Esophagus mucosa (tissue), 1 donor: Measurements from ENCODE around the gene ARMC8. TPM values are rescaled to one million over a fixed set of nuclear protein-coding genes. Genes with fewer than 3 reads are reported as not detected.
A peak's percentile ranks its signal among the peaks of the same experiment; 100 is the strongest.

Experiments
- ATAC-seq: fragments of 200-7000 bp; cut with Tn5 transposase; one replicate; pipeline ENCODE4 v1.9.1; 2020
- total RNA-seq: library from RNA; stranded (reverse); gene quantifications from one replicate; pipeline ENCODE4 v1.2.4, GENCODE V29; 2023
- donor health status: DM: yes; HTN: yes; CAD: no.

Gene ARMC8
- total RNA-seq, 1 donor from 2014 or later: 23.1 TPM

DNA sequence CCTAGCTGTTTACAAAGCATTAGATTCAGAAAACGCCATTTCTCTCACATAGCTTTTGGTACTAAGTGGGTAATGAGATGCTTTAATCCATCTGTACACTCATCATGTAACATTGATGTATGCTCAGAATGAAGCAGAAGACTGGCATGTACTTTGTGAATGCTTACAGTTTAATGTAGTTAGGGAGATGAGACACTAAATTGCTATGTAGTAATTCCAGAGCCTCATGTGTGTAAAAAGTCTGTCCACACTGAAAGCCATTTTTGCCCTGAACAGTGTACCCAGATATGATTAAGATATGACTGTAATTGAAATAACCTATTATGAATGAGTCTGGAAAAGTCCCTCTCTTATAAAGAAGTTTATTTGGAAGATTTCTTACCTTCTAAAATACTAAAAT, 66.5 kb downstream of the ARMC8 start:
- no peak for ATAC-seq

- ATAC-seq: no peak
These were observed 67.1 kb downstream of the ARMC8 start for GRCh38 chr3:138254216-138254615.

DNA sequence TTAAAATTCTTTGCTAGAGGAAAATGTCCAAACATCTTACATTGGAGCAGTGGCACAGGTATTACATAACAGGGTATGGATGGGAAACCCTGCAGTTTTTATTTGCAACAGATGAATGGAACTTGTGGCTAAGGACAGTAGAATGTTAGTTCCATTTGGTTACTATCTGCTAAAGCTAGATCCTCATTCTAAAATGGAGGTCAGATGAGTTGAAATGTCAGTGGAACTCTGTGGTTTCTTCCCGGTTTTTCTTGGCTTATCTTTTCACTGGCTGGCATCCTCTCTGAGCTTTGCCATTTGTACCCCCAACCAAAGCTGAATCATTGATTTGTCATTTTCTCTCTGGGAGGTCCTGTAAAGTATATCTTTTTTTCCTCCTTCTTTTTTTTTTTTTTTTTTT, 68.9 kb downstream of the ARMC8 start:
- ATAC-seq: no peak

DNA sequence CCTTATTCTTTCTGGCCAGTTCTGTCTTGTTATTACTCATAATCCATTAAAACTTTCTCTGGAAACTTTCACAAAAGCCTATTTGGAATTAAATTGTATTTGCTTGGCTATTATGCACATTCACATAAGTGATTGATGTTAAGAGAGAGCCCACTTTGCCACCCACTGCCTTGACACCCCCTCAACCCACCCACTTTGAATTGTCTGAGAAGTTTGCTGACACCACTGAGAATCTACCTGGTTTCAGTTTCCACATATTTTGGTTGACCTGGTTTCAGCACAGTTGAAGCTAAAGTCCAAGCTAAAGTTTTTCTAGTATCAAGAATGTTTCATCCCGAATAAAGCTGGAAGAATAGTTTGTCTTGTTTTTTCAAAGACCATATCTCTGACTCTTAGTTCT, 70.9 kb downstream of the ARMC8 start:
- ATAC-seq: no peak

DNA sequence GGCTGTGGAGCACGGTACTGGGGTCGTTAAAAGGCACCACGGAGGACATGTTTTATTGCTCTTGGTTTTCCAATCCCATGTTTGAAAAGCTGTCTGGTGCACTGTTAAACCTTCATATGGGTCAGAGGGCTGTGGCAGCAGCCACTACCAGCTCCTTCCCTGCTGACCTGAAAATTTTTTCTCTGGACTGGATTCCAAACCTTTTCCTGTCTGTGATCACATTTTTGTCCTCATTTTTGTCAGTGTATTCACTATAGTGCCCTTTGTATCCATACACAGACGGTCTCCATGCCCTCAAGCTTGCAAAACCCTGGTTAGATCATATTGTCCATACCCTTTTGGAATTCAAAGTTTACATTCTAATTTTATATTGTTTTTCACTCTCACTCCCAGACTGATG, 72.0 kb downstream of the ARMC8 start:
- ATAC-seq: no peak

DNA sequence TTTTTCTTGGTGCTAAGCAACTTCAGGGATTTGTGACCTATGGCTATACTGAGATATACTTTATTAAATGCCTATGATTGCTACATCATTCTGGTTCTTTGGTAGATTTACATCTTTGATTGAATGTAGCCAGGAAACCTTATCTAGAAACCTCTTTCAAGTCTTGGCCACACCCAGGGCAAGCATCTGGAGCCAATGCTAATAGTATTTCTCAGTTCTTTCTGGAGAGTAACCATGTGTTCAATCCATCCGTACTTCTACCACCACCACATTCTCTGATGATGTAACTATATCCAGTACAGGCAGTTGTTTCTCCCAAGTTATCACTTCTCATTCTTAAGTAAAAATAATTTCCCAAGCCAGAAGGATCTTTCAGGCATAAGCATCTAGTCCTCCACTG, 73.5 kb downstream of the ARMC8 start:
- no peak for ATAC-seq

- ATAC-seq: no peak
These were observed 76.0 kb downstream of the ARMC8 start for GRCh38 chr3:138263104-138263503.

DNA sequence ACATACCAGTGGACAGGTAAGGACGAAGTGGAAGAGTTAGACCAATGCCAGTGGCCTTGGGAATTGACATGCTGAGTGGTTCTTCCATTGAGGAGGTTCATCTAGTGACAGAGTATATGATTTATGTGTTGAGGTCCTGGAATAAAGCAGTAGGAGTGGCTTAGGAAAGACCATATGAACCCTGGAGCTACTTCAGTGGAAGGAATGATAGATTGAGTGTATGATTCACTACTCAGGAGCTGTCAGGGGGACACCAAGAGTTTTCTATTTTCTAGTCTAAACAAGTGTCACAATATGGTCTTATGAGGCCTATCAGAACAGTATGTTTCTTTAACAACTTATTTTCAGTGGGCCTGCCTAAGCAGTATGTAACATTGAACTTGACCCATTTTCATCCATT, 78.6 kb downstream of the ARMC8 start:
- no peak for ATAC-seq

DNA sequence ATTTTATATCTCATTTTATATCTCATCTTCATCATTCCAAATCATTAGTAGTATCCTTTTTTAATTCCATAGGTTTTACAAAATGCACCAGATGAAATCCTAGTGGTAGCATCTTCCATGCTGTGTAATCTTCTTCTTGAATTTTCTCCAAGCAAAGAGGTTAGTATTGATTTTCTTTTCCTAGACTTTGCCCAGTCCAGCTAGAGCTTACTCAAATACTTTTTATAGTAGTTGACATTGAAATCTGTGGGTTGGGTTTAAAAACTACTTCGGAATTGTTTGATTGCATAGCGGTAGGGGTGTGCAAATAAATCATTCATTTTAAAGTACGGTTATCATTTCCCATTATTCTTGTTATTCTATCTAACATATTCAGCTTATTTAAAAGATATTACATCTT, 80.0 kb downstream of the ARMC8 start:
- ATAC-seq: no peak

DNA sequence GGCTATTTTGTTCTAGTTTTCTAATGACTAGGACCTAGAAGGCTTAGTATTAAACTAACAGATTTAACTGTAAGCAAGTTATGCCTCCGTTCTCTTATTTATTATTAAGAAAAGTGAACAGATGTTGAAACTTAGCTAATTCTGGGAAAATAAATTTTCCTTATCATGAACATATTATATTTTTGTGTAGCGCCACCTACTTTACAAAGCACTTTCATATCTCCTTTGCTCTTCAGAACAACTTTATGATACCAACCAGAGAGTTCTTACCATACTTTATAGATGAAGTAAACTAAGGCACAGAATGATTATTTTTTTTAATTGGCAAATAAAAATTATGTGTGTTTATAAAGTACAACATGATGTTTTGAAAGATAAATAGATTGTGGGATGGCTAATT, 83.1 kb downstream of the ARMC8 start:
- no peak for ATAC-seq

DNA sequence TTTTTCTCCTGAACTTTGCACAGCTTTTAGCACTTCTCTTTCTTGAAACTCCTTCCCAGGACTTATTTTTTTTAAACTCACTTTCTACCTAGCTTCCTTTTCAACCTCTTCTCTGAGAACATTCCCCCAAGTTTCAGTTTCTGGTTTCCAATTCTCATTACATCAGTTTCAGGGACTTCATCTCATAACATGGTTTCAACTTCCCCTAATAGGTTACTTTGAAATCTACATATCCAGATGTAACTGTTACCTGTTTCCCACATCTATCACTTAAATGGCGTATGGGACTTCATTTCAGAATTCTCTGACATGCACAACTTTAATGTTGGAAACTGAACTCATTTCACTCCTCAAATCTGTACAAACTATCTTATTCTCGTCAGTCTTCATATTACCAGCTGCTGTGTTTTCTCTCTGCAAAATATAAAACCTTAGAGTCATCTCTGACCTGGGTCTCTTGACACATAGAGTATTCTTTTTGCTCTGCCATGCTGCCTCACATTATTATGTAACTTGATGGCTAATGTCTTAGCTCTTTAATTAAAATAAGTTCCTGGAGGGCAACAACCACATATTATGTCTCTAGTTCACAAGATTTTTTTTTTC, 84.2 kb downstream of the ARMC8 start:
- no peak for ATAC-seq

DNA sequence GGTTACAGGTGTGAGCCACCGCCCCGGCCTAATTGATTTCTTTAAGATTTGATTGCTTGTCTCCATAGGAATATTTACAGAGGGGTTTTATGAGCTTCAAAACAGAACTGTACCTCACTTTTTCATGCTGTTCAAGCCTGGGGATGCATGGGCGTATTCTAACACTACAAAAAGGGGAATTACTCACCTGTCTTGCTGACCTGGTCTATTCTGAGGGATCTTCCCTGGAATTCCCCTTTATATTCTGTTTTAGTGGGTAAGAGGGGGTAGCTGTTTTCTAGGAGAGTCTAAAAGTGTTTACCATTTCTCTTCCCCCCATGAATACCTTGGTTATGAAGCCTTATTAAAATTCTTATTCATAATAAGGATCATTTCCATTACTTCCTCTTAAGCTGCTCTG, 94.5 kb downstream of the ARMC8 start:
- ATAC-seq: no peak

DNA sequence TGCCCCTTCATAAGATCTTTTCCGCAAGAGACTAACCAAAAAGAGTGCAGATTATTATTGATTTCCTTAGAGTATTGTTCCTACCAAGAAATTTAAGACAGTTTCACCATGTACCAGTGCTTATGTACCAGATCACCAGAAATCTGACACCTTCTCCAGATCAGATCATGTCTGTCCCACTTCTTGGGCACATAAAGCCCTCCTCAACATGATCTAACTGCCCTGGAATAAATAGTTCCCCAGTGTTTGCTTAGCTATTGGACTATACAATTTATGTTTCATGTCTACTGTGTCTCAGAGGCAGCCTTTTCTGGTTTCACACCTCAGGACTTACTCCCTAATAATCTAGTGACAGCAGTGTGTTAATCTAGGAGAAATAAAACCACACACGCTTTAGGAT, 95.7 kb downstream of the ARMC8 start:
- ATAC-seq: no peak

DNA sequence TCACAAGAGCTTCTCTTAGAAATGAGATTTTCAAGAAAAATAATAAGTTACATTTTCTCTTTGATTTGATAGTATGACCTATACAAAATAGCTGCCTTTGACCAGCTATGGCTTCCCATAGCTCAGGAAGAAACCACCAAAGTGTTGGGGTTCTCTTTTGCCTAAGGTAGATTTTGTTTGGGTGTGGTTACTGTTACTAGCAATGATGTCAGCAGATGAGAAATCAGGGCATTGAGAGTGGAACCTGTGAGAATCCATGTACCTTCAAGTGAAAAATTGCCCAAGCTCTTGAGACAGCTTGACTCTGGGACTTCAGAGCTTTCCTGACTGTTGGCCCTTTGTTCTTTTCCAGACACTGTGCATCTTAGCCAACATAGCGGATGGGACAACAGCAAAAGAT, 97.0 kb downstream of the ARMC8 start:
- ATAC-seq: peak; percentile 52

GRCh38 chr3:138284957-138285477, 97.9 kb downstream of the ARMC8 start:
- ATAC-seq: no peak

- no peak for ATAC-seq
These were observed 102.2 kb downstream of the ARMC8 start for GRCh38 chr3:138289260-138289659.

DNA sequence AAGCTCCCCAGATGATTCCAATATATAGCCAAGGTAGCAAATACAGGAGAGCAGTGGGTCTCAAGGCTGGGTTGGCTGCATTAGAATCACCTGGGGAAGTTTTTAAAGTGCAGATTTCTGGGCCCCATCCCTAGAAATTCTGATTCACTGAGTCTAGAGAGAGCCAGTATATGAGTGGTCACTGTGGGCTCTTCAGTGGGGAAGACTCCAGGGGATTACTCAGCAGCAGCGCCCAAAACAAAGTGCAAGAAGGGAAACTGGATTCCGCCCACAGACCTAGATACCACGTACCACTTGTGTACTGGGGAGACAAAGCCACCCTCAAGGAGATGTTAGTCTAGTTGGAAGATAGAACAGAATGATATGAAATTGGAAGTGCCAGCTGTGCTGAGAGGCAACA, 102.6 kb downstream of the ARMC8 start:
- no peak for ATAC-seq

DNA sequence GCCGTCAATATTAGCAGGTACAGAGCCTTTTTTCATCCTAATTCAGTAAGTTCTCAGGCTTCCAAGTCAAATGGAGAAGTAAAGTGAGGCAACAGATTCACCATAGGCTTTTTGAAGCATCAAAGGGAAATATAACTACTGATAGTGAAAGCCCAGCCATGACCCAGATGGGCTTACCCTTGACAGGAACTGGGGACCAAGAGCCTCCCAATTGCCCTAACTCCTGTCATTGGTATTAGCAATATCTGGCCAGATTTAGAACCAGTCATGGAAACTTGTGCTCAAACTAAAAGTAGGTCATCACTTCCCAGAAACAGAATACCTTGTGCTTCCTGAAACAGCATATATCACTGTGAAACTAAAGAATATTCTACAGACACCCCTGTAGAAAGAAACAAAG, 109.5 kb downstream of the ARMC8 start:
- no peak for ATAC-seq

GRCh38 chr3:138297059-138297607, 110.0 kb downstream of the ARMC8 start:
- no peak for ATAC-seq

GRCh38 chr3:138297876-138298275, 110.8 kb downstream of the ARMC8 start:
- no peak for ATAC-seq

GRCh38 chr3:138300647-138301046, 113.5 kb downstream of the ARMC8 start:
- ATAC-seq: no peak

DNA sequence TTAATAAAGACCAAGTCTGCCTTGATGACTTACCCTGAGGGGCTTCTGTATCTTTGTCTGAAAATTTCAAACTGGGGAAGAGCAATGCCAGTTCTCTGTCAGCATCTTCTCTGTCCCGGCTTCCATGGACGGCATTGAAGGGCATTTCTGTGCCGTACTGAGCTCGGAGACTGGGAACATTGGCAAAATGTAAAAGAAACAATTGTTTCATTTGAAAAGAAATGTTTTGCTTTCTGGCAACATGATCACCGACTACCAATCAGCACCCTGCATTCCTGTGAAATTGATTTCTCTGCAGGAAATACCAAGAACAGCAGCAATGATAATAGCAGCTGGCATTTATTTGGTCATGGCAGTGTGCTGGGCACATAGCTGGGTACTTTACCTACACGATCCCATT, 116.4 kb downstream of the ARMC8 start:
- no peak for ATAC-seq

- no peak for ATAC-seq
These were observed 120.8 kb downstream of the ARMC8 start for GRCh38 chr3:138307899-138308298.

DNA sequence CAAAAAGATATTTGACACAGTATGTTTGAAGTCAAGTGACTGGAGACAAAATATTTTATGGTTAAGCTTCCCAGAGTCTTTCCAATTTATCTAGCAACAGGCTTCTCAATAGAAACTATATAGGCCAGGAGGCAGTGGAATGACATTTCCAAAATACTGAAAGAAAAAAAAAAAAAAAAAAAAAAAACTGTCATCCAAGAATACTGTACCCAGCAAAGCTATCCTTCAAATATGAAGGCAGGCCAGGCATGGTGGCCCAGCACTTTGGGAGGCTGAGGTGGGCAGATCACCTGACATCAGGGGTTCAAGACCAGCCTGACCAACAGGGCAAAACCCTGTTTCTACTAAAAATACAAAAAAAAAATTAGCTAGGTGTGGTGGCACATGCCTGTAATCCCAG, 121.7 kb downstream of the ARMC8 start:
- ATAC-seq: no peak

GRCh38 chr3:138310494-138310893, 123.4 kb downstream of the ARMC8 start:
- ATAC-seq: no peak
